Measurements from ENCODE around the gene RAB11B.

DNA sequence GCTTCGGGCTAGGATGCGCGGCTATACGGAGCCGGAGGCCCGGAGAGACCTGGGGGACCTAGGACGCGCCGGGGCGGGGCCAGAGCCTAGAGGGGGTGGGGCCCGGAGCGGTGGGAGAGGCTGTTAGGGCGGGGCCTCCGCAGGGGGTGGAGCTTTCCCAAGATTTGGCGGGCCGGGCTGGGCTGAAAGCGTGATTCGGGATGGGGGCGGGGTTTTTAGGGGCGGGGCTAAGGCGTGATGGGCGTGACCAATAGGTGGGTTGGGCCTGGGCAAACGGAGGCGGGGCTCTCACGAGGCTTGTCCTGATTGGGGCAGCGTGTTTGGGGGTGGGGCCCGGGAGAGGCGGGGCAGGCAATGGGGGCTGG lies 439 bp downstream of the RAB11B start:
- TF ChIP-seq POLR2A (IDR thresholded peaks at IDR 0.05), result no peak
- TF ChIP-seq, protein P1, sequence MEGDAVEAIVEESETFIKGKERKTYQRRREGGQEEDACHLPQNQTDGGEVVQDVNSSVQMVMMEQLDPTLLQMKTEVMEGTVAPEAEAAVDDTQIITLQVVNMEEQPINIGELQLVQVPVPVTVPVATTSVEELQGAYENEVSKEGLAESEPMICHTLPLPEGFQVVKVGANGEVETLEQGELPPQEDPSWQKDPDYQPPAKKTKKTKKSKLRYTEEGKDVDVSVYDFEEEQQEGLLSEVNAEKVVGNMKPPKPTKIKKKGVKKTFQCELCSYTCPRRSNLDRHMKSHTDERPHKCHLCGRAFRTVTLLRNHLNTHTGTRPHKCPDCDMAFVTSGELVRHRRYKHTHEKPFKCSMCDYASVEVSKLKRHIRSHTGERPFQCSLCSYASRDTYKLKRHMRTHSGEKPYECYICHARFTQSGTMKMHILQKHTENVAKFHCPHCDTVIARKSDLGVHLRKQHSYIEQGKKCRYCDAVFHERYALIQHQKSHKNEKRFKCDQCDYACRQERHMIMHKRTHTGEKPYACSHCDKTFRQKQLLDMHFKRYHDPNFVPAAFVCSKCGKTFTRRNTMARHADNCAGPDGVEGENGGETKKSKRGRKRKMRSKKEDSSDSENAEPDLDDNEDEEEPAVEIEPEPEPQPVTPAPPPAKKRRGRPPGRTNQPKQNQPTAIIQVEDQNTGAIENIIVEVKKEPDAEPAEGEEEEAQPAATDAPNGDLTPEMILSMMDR (IDR thresholded peaks at IDR 0.05), result no peak
